HG03469 (cell line): Measurements from ENCODE around the gene TCF7.

ENCODE experiments used
- ATAC-seq: cut with Tn5 transposase; IDR thresholded peaks from one replicate; pipeline ENCODE4 v1.9.1; 2021; ENCODE audit warnings: mild to moderate bottlenecking, moderate library complexity, moderate number of reproducible peaks; ENCODE audit not compliant: unreplicated experiment

The TCF7 gene

DNA sequence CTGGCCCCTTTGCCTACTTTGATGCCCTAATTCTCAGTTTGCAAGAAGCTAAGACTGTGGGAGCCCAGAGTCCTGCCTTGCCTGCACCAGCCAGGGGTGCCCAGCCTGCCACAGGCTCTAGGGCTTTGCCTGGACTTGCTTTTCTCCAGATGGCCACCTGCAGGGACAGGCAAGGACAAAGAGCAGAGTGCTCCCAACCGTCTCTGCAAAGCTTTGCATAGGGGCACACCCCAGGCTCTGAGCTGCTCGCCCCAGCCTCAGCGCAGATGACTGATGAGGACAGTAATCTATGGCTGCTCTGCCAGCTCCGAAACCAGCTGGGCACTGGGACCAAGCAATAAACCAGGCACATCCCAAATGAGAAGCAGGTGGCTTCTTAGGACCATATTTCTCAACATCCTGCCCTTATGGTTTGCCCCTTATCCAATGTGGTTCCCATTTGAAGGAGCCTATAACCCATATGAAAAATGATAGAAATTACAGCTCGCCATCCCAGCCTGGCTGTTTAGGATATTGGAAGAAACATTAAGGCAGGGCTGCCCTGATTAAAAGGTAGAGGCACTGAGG is 25.4 kb upstream of the TCF7 start:
- no peak for ATAC-seq

DNA sequence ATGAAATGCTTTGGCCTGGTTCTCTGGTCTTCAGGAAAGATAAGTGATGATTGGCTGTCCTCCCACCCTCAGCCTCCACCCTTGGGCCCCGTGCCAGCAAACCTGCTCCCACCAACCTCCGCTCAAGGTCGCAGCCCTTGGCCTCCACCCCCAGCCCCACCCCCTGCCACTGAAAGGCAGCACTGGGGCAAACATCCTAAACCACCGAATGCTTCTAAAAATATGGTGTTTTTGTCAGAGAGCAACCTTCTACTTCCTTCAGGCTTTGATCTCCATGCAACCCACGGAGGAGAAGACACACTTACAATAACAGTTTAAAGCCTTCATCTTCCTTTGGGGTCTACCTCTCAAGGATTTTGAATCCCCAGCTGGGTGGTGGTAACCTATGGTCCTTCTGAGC is 24.0 kb upstream of the TCF7 start:
- no peak for ATAC-seq

DNA sequence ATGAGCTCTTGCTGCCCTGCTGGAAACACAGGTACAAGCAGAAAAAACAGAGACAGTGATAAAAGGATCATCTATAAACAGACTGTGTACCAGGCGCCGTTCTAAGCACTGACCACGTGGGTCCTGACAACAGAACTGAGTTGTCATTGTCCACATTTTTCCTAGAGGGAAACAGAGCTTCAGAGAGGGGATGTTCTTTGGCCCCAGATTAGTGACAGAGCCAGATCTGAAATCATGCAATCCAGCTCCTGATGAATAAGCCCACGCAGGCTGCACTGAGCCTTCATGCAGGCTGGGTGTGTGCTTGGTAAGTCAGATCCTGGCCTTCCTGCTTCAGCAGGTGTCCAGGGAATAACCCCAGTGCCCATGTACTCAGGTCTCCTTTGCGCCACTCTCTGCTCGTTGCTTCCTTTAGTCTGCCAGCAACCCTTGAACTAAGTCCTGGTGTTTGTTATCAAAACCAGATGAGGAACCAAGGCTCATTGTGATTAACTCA is 22.8 kb upstream of the TCF7 start:
- no peak for ATAC-seq

DNA sequence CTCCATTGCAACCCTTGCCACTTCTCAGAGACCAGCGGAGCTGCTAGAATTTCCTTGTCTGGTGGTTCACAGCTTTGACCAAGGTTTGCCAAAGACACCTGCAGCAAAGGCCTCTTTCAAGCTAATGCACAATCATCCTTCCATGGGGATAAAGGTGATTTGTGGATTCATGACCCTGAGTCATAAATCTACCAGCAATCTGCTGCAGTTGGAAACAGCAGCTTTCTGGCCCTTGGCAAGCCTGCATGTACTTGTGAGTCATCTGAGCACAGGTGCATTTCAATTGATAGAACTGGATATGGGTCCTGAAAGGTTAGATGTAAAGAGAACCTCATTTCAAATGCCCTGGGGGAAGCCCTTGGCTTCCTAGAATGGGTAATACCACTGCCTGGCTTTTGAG is 21.6 kb upstream of the TCF7 start:
- no peak for ATAC-seq

DNA sequence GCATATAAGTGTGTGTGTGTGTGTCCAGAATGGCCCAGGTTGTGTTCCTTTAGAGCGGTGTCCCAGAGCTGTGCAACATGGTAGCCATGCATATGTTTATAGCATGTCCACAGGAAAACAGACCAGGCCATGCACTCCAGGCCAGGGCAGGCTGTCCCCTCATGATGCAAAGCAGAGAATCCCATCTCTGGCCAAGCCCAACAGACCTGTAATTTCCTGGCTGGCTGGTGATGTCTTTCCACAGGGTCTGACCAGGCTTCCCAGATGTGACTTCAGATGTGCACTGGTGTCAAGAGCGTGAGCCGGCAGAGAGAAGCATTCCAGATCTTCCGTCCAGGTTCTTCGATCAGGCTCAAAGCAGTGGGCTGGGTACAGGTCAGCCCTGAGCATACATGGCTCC is 21.1 kb upstream of the TCF7 start:
- no peak for ATAC-seq

DNA sequence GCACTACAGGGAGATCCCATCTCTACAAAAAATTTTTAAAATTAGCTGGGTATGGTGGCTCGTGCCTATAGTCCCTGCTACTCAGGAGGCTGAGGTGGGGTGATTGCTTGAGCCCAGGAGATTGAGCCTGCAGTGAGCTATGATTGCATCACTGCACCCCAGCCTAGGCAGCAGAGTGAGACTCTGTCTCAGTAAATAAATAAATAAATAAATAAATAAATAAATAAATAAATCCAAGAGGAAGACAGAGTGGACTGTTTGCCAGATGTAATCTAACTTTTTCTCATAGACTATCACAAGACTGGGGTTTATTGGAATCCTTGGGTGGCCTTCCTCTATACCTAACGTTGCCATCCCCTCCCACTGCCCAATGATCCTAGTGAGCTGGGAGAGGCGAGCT is 19.2 kb upstream of the TCF7 start:
- ATAC-seq, result no peak

DNA sequence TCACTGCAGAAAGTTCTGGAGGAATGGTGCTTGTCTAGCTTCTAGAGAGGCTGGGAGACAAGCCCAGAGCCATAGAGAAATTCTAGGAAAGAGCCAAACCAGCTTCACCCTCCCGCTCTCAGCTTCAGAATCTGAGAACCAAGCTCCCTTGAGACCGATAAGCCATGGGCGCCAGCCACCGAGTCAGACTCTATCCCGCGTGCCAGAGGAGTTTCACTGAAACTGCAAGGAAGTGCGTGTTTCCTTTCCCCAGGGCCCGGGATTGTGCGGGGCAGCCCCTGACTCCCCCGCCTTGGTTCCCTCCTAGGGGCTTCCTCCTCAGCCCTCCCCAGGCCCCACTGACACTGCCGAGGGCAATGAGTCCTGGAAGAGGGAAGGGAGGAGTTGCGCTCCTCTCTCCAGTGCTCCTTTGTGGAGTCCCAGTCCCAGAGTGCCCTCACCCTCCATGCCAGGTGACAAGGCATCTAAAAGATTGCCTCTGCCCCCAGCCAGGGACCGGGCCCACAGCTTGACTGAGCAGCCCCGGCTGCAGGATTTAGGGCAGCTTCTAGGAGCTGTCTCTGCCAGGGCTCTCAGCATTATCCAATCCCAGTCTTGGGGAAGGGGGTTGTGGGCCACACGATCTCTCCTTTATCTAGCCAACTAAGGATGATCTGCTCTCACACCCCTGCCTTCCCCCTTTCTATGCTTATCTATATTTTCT is 18.4 kb upstream of the TCF7 start:
- ATAC-seq, result no peak

DNA sequence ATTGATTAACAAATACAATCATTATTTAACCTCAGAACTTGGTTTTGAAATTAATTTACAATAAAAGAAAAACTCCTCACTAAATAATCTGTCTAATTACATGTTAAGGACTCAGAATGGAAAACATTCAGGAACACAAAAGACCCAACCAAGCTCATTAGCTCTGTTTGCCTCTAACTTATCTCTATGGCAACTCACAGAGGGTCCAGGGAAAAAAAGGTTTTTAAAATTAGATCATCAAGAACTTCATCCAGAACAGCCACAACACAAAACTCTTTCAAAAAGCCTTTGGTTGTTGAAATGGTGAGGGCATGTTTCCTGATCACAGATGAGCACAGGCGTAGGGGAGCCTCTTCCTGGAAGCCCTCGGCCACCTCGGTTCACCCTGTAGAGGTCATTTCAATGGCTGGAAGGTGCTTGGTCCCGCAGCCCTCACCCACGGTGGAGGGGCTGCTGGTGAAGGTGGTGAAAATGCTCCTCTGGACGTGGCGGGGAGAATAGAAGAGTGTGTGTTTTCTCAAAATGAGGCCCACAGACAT is 17.2 kb upstream of the TCF7 start:
- no peak for ATAC-seq

DNA sequence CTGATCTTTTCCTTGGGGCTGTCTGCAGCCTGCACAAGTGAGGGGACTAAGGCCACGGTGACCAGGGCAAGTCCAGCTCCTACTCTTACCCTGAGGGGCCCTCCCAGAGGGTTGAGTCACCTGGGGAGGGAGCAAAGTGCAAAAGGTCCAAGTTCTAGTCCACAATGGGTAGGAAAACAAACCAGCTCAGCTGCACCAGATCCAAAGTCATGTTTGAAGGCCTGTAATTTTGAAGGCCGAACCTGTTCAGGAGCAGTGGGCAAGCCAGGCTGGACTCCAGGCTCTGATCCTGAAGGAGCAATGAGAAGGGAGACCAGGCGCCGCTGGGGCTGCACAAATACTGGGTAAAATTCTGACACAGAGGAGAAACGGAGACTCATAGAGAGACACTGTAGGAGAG is 15.8 kb upstream of the TCF7 start:
- no peak for ATAC-seq

DNA sequence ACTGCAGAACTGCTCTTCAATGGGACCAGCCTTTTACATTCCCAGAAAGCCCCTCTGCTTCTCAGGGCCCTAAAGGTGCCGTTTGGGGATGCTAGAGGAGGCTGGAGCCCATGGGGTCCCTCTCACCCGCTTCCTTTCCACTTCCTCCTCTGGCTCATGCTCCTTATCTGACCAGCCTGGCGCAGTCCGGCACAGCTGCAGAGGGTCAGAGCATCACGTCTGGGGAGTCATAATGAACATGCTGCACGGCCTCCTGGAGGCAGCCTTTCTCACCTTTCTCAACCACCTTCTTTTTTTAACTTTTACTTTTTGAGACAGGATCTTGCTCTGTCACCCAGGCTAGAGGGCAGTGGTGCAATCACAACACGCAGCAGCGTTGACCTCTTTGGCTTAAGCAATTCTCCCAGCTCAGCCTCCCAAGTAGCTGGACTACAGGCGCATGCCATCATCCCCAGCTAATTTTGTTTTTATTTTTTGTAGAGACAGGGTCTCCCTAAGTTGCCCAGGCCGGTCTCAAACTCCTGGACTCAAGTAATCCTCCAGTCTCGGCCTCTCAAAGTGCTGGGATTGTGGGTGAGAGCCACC is 15.1 kb upstream of the TCF7 start:
- ATAC-seq, result no peak

DNA sequence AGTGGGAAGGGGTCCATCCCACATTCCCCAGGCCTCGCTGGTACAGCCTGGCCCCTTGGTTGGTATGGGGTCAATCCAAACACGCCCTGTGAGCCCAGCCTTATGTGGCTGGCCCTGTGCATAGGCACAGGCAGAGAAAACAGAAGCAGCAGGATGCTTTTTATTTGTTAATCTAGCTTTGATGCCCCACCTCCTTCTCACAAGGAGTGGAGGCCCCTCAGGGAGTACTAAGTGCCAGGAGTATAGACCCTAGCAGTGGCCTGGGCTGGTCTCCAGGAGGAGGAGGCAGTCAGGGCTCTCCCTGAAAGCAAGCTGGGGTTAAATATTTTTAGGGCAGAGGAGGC is 14.6 kb upstream of the TCF7 start:
- ATAC-seq, result no peak

DNA sequence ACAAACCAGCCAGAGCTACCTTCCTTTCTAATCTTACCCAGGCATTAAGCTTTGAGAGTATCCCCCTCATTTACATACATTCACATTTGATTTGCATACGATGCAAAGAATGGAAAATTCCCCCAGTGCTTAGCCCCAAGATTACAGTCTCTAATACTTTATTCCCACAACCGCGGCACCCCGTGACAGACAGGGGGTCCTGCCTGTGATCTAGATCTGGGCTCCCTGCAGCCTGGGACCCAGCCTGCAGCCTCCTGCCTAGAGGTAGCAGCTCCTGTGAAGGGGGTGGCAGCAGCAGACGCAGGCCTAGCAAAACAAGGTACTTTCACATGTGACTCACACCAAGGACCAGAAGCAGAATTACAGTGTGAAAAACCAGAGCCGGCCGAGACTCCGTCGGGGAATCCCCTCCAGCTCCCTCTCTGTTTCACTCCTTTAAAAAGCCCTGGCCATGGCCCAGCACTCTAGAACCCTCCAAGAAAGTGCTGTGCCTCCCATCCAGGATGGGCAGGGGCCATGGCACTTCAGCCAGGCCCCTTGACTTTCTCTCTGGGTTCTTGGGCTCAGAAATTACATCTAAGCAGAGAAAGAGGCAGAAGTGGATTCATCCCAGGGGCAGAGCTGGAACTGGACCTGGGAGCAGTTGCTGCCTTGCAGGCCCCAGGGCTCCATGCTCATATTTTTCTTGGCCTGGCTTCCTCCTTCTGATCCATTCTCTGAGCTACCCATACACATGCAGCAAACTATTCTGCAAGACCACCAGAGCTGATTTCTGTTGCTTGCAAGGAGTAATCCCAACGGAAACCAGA is 14.0 kb upstream of the TCF7 start:
- ATAC-seq, result peak; percentile 66

DNA sequence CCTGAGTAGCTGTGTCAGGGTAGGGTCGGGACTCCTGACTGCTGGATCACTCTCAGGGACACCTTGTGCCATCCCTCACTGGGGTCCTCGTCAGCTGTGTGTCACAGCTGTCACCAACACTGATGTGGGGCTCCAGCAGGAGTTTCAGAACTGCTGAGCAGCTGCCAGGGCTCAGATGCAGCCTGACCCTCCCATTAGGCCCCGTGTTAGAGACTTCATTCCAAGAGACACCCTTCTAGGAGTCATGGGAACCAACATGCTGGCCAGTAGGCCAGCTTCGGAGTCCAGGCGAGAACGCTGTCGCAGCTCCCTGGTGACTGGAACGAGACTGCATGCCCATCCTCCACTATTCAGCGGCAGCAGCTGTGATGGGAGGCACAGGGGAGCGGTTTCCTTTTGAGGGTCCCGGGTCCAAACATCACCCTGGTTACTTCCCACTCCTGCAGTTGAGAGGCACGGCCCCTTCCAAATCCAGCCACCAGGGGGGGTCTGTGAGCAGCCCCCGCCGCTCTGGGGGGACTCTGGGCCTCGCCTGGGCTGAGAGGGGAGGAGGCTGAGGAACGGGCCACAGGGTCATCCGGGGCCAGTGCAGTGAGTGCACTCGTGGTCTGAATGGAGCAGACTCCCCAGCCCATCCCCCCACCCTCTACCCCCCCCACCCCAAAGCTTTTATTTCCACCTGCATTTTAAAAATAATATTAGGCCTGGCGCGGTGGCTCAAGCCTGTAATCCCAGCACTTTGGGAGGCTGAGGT is 12.6 kb upstream of the TCF7 start:
- ATAC-seq, result no peak

DNA sequence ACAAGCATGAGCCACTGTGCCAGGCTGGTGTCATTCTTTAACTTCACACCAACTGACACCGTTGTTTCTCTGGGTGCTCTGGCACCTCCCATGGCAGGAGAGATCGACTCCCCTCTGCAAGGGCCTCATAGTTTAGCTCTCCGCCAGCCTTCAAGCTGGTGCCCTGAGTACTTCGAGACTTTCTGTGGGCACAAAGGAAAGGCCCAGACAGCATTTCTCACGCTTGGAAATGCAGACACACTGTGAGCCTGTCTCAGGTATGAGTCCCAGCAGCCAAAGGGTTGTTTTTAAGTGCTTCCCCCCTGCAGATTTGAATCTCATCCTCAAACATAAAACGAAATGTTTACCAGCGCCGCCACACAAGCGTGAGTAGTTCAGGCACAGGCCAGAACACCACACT is 11.1 kb upstream of the TCF7 start:
- ATAC-seq, result no peak

DNA sequence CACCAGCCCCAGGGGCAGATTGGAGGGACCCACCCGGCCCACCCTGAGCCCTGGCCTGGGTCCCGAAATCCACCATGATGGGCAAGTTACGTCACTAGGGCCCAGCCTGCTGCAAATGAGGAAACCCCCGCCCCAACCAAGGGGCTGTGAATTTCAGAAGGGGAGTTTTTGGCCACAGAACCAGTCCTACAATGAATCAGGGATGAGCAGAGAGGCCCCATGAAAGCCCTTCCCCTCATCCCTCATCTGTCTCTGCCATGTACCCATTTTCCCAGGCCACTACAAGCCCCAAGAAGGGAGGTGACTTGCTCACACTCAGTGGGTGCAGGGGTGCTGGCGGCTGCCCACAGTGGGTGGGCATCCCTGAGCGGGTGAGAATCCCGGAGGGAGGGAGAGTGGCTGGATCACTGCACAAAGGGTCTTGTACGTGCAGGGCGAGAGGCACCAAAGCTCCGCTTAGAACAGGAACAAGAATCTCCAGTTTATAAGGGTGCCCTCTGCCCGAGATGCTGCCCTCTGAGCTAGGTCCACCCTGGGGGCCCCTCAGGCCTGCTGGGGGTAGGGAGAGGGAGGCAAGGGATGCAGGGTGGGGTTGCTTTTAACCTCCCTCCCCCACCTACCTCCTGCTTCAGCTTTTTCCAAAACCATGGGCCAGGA is 10.4 kb upstream of the TCF7 start:
- ATAC-seq, result no peak

DNA sequence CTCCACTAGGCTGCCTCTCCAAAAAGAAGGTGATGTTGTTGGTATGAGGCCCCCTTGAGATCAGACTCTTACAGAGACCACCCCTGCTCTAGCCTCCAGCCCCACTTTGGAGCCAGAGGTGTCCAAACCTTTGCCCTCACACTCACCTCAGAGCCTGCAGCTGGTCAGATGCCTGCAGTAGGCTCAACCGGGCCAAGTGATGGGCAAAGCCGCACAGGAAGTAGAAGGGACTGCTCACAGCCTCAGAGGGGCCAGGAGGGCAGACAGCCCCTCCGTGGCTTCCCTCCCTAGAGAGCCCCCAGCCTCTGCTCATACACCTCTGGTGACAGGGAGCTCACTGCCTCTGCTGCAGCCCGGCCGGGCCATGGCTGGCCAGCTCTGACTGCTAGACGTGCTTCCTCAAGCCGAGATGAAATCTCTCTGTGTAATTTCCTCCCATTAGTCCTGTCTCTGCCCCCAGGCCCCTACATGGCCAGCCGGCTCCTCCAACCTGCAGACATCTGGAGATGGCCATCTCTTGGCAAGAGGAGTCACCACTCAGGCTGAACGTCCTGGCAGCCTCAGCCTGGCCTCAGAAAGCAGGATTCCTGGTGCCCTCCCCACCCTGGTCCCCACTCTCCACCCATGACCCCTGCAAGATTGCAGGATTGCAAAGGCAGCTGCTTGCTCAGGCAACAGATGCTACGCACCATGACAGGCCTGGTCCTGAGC is 7.3 kb upstream of the TCF7 start:
- ATAC-seq, result no peak

DNA sequence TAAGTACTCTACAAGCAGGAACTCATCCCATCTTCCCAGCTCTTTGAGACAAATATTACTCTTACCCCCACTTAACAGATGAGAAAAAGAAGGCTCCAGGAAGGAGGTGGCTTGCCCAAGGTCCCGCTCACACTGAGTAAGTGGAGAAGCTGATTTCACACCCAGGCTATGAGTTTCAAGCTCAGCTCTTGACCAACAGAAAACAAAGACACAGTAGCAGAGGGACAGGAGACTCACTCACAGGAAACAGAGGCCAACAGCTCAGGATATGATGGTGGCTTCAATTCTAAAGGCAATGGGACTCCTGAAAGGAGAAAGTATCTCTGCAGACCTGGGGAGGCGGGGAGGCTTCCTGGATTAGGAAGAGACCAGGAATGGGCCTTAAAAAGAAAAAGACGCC is 6.7 kb upstream of the TCF7 start:
- no peak for ATAC-seq

DNA sequence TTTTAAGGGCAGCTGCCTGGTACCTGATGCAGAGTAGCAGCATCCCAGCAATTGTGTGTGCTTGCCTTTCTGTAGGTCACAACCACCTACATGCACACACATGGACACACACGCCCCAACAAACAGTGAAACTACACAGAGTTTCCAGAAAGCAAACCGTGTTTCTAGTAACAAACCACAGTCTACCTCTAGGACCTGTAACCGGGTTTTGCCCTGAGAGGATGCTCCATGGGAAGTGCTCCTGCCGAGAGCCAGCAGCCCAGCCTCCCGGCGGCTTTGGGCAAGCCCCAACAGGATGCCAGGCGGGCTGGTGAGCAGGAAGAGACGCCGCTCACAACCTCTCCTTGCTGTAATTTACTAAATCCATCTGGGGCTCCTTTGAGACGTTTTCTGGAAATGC is 4.1 kb upstream of the TCF7 start:
- no peak for ATAC-seq

DNA sequence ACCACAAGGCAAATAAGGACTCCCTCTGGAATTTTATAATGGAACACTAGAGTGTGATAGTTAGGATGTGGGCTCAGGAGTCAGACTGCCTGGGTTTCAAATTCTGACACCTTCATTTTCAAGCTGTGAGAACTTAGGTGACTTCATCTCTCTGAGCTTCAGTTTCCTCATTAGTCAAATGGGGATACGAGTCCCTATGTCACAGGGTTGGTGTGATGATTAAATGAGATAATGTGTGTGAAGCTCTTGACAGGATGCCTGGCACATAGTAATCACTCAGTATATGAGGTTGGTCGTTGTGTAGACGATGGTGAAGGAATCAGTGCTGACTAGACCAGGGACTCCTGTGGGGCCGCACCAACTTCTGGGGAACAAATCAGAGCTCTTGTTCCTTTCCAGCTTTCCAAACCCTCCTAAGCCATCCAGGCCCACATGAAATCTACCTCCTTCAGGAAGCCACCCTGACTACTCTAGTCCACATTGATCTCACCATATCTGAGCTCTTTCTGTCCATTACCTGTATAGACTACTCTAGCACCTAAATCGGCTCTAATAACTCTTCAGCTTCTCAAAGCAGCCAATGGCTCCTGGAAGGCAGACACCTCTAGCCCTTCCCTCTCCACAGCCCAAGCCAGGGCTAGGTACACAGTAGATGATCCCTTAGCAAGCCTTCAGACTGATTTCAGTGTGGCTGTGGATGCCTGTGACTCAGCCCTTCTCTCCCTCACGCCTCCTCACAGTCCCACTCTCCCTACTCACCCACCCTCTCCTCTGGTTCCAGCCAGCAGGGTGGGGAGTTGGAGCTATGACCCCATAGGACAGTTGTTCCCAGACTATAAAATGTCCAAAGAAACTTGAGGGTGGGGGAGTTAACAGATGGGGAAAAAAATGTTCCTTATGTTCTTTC is 2.5 kb upstream of the TCF7 start:
- ATAC-seq, result no peak
